HG03103 (cell line): ENCODE measurements around the gene GRM3.

Source experiments
- ATAC-seq: cut with Tn5 transposase; IDR thresholded peaks from one replicate; pipeline ENCODE4 v1.9.1; 2021; ENCODE audit warnings: low read depth; ENCODE audit not compliant: unreplicated experiment

GRM3 gene

DNA sequence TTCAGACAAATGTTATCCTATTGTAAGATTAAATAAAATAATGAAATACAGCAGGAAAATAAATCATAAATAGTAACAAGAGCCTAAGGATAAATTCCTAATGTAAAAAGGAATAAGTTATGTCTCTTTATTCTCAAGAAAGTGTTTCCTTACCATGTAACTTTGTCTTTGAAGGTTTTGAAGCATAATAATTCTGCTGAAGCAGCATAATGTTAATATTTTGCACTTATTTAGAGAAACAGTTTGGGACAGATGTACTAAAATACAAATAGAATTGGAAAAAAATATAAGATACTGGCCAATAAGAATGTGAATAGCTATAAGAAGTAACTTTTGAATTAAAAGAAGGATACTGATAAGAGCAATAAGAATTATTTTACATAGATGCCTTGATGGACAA, 45.7 kb downstream of the GRM3 start:
- ATAC-seq: no peak

DNA sequence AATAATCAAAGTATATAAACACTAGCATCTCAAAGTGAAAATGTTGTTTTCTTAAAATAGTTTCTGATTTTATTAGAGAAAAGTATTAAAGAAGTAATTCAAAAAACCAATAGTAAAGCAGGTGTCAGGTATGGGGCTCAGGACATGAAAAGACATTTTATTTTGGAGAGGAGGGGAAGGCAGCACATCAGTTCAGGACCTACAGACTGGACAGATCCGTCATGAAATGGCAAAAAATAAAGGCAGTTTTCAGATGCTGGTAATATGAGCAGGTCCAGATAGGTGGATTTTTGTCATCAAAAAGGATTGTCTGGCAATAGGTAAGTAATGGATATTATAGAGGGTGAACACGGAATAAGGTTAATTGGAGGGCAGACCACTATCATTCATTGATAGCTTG, 49.0 kb downstream of the GRM3 start:
- ATAC-seq: no peak

DNA sequence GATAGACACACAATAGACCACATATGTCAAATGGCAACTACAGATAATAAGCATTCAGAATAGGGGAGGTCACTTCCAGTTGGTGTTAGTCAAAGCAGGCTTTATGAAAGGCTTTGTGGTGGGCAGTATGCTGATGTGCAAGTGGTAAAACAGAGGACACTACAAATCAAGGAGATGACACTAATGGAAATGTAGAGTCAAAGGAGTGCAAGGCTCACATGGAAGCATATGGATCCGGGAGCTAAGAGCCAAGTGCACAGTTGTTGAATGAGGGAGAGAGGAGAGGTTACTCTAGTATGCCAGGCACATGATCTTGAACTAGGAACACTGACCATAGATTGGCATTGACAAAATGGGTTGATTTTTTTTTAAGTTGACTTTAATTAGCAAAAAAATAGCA, 62.7 kb downstream of the GRM3 start:
- no peak for ATAC-seq

DNA sequence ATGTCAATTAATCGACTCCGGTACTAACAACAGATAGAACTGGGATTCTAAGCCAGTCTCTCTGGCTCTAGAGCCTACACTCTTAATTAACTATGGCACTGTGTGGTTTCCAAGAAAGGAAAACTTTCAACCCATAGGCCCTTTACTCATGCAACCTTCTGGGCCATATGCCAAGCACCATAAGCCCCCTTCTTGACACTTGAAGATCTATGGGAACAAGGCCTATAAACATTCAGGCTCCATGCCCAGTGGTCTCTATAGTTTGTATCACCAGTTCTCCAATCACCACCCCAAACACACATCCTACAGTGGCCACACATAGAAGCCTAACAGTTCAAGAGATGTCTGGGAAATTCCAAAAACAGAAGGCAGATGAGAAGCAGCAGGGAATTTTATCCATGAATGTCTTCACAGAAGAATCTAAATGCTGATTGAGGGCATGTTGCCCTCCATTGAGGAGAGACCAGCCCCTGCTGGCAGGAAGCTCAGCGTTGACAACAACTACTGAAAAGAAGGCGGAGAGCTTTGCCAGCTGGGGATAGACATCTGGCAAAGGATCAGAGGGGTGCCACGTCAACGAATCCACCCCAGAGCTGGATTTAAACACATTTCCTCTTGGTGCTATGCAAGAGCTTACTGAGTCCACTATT, 64.4 kb downstream of the GRM3 start:
- no peak for ATAC-seq

DNA sequence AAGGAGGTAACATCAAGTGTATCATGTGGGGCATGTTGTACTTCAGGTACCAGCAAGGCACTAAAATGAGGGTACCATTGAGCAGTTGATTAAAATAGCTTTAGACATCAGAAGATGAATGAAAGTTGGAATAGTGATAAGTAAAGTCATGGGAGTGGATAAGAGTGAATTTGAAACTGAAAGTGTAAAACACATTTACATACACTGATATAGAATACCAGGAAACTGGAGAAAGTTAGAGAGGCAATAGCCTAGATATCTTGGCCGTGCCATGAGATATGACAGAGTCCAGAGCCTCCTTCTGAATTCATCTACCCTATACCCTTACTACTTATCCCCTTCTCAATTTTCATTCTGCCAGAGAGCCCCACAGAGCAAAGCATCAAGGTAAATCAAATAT, 76.6 kb downstream of the GRM3 start:
- no peak for ATAC-seq

DNA sequence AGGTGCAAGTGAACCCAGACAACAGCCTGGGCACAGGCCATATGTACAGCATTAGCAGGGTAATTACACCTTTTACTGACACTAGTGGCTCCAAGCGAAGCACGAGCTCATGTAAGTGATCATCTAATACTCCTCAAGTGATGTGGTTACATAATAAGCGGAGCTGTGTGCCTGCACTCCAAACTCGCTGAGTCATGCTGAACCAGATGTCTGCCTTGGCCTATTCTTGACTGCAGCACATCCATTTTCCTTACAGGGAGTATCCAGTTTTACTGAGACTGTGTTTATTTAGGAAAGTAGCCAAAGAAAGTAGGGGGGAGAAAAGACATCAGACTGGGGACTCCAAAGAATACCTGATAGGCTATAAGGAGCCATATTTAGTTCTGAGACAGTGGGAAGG, 90.1 kb downstream of the GRM3 start:
- no peak for ATAC-seq

DNA sequence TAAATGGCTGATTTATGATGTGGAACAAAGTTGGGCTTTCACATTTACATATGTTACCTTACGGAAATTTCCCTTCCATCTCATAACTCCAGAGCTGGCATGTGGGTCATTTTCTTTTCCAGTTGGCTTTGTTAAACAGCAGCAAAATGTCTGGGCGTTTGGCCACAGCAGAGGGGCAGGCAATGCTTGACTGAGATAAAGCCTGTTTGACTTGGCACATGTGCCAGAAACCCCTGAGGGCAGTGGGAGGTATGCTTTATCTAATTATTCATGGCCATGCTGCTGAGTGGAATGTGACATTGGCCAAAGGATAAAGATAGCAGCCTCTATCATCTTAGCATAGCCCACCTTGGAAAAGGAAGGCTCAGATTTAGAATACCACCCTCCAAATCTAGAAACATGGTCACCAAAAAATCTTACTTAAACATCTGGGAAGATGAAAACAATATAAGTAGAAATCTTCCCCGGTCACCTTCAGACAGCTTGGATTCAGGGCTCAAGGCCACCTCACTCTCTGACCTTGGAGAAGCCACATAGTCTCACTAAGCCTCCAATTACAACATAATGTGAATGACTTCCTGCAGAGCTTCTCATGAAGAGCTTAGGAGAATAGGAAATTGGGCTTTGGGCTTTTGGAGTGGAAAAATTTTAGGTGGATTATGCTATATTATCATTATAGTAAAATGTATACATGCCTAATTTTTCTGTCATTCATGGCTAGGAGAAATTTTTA, 101.5 kb downstream of the GRM3 start:
- ATAC-seq: no peak

DNA sequence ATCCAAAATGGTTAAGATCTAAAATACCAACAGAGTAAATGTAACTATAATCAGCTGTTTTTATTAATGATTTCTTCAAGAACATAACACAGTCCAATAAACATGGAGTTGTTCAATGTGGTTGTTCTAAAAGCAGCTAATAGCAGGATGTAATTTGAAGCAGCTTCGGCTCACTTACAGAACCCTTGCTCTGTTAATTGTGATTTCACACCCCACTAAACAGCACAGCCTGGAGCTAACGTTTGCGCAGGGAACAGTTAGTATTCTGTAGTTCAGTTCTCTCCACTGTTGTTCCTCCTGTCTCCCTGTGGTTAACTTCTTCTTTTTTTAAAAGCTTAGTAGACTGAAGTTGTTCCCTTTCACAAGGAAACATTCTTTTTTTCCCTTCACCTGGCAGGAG, 104.0 kb downstream of the GRM3 start:
- ATAC-seq: no peak

DNA sequence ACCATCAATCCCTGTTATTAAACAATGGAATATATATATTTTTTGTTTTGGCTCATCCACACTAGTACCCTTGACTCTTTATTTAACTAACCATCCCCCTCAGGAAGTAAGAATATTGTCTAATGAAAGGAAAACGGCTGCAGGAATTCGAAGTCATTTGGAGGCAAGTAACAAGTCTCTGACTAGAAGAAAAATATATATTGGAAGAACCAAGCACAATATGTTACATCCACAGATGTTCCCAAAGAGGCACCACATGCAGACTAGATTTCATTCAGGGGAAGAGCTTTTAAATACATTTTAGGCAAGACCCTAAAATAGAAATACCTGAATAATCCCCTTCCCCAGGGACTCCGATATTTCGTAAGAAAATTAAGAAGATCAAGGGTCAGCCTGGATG, 104.5 kb downstream of the GRM3 start:
- ATAC-seq: no peak

DNA sequence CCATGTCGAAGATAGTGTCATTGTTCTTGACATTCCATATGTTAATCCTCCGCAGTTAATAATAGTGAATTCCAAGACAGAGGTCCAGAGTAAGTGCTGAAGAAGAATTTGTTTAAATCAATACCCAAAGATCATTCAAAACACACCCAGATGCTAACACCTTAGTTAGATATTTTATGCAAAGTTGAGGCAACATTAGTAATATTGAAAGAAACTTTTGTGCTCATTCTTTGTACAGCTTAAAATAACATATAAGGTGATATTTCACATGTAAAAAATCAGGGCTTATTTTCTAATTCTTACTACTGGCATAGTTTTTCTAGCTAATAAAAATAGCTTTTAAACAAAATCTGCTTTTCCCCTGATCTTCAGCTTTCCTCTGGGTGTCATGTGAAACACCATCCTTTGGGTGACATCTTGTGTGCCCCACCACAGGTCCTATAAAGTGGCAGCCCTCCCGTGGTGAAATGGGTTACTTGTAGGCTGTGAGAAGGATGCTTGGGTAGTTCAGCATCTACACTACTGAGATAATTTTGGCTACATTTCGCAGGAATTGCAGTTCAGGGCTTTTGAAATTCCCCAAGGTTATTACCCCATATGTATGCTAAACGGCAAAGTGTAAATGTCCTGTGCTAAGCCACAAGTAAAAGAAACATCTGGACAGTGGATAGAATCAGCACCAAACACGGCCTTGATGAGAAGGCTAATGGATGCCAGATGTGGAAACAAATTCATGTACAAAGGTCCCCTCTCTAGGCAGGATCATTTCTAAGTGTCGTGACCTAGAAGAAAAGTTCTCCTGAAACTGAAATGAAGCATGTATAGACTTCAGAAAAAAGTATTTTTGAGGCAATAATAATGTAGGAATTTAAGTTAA, 105.4 kb downstream of the GRM3 start:
- no peak for ATAC-seq

DNA sequence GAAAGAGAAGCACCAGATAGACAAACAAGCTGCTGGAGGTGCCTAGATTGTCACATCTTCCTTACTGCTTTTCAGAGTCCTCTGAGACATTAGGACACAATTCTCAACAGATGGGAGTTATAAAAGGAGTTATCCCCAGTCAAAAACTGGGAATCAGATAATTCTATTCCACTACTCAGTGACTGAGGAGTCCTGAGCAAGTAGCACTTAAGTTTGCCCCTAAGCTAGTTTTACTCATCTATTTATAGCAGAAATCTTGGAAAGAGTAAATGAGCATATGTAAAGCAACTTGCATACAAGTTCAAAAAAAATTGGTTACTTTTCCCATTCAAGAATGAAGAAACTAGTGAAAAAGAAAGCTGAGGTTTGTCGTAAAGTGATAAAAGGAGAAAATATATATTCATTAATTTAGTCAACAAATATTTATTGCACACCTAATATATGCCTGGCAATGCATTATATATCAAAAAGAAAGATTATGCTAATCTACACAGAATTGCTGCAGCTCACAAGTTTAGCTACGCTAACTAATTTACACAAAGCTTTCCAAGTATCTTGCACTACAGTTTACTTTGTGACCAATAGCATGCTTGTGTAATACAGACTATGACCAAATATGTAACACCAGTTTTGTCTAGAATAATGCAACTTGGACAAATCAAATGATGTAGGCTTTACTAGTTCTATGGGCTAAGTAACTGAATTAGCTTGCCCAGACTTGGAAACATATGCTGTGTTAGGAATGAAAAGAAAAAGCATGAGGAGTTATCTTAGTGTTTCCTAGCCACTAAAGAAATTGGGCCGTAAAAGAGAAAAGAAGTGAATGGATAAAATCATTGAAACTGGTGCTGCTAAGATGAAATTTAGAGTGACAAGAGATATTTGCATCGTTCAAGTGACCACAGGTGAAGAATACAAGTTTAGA, 106.3 kb downstream of the GRM3 start:
- no peak for ATAC-seq

DNA sequence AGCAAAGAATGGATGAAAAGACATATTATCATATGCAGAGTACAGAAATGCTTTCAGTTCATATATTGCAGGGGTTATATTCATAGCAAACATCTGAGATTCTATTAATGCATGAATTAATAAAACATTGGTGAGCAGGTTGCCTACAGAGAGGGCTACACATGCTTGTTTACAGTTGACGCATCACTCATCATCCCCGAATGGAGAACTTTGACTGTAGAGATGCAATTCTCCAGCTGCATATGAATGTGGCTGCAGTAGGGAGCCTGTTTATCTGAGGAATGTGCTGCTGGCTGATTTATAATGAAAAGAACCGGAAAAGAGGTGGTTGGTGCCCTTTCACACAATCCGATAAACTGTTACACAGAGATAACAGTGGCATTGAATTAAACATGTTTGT, 116.5 kb downstream of the GRM3 start:
- ATAC-seq: no peak

DNA sequence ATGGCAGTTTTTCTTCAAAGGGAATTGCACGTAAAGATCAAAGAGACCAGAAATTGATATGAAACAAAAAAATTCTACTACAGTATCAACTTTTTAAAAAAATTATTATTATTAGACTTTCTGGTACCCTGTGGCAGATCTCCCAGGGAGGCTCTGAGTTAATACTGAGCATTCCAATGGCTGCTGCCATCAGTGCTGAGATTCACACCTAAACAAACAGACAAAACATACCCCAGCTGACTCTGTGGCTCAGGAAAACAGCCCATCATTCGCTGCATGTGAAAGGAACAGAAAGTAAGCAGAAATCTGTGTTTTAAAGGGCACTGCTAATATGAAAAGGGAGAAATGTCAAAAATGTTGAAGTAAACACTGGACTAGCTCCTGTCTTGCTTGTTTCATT, 118.4 kb downstream of the GRM3 start:
- no peak for ATAC-seq

DNA sequence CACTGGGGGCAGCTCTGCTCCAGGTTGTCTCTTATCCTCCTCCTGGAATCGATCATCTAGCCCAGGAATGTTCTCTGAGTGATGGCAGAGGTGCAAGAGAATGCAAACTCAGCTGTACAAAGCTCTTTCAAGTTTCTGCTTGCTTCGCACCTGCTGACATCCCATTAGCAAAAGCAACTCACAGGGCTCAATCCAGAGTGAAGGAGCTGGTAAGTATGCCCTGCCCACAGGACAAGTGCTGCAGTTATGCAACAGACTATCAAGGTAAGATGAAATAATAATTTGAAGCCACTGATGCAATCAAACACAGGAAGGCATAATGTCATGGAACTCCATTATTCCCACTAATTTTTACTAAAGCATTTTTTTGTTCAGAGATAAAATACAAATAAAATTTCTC, 122.2 kb downstream of the GRM3 start:
- ATAC-seq: no peak

DNA sequence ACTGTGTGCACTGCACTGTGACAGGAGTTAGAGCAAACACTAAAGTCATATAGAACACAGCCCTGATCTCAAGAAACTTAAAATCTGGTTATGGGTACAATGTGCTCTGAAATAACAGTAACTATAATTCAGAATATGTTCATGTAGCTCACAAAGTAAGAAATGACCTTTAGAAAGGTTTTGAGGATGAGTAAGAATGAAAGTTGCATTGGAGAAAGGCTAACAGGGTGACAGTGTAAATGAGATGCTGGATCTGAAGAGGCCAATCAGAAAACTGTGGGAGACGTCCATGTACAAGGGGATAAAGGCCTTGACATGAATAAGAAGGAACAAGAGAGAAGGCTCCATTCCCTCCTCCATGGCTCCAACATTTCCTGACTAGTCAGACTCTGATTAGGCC, 124.7 kb downstream of the GRM3 start:
- peak; percentile 38 for ATAC-seq

DNA sequence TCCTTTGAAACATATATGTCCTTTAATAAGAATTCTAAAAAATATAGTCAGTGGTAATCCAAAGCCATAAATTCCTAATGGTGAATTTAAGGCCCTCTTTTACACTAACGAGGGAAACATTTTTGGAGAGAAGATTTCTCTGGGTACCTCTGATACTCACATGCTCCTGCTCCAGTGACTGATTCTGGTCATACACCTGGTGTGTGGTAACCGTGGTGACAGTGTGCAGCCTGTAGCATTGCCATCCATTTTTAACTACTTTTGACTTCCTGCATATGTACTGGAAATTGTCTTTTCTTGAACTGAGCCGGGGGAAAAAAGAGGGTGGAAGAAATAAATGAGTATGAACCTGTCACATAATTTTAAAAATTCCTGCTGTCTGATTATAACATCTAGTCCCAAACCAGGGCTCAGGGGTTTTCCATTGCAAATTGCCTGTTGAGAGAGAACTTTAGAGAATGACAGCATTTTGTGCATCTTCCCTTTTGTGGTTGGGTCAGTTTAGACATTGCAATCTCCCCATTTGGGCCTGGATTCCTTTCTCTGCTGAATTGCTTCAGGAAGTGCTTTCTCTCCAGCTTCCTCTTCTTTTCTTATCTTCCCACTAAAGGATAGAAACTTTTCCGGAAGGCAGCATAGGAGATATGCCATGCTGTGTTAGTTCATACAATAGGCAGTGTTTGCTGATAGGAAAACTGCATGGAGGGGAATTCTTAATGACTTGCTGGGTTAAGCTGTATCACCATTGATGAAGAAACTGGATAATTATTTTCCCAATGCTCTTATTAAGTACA, 125.5 kb downstream of the GRM3 start:
- ATAC-seq: peak; percentile 58

DNA sequence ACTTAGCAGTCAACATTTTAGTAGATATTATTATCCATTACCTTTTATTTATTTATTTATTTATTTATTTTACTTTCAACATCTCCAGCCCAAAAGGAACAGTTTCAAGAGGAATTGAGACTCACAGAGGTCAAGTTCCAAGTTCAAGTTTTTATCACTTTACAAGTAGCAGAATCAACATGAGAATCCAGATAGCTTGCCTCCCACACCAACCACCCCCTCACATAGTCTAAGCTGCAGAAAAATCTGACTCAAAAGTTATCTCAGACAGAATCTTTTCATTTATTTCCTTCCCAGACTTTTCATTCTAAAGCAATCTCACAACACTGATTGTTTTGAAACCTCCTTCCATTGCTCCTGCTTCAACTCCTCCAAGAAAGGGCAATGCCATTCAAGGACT, 129.6 kb downstream of the GRM3 start:
- ATAC-seq: no peak

DNA sequence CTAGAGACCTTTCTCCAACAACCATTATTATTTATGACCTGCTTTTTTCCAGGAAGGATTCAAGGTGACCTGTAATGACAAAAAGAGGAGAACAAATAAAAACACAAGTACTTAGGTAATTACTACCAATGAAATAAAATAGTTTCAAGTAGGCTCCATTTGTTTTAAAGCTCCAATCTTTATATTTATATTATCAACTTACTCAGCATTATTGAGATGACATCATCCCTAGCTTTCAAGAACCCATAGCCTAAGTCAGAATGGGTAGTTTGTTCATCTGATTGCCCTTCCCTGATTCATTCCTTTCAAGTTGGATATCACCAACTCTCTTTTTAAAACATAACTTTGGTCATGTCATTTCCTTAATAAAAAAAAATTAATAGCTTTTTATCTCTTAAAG, 131.5 kb downstream of the GRM3 start:
- no peak for ATAC-seq

DNA sequence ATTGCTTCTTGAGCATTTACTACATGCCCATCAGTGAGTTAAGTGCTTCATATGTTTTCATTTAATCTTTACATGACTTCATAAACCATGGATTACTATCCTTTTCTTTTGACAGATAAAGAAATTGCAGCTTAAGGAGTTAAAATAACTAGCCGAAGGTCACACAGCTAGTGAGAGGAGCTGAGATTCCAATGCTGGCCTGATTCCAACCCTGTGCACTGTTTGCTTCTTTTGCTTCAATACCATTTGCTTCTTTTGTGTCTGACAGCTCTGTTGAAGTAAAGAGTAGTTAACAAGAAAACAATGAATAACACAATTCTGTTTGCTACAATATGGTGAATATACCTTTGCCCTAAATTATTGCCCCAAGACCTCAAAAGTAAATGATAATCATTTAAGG, 132.4 kb downstream of the GRM3 start:
- no peak for ATAC-seq

DNA sequence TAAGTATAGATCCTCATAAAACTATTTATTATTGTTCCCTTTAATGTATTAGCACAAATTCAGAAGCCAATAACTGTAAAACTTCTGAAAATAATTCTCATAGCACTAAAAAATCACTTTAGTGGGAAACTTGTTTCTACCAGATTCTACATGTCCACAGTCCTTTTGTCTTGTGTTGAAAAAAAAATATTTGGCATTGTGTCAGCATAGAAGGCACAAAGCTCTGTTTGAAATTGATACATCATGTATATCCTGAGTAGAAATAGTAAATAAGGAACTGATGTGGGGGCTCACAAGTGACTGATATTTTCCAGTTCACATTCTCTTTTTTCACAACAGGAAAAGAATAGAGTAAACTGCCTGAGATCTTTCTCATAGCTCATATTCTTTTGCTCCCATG, 134.6 kb downstream of the GRM3 start:
- ATAC-seq: no peak
